CD4-positive, alpha-beta T cell (primary cell): ENCODE results near the gene KIF21A. TPM values are rescaled to one million over a fixed set of nuclear protein-coding genes. Genes with fewer than 3 reads are reported as not detected.
"Not testable (repeated sequence)": the region's sequence is repeated elsewhere in the genome, so short reads cannot be mapped to it uniquely, and the experiment has no call there.

Experiments used
- ATAC-seq: fragments of 200-7000 bp; cut with Tn5 transposase; one replicate; pipeline ENCODE4 v1.10.0; 2022; ENCODE audit warnings: mild to moderate bottlenecking; ENCODE audit not compliant: poor library complexity
- CTCF ChIA-PET: fragments of 350-600 bp; sonication (Branson Sonifier 250); formaldehyde crosslinking; loops from one replicate; lab custom pipeline; 2021; ENCODE audit warnings: antibody characterized with exemption, inconsistent platforms; lab: Charles Lee
- POLR2A ChIA-PET: fragments of 350-600 bp; sonication (Branson Sonifier 250); formaldehyde crosslinking; loops from one replicate; lab custom pipeline; 2021; ENCODE audit warnings: antibody characterized with exemption, inconsistent platforms; lab: Charles Lee
- DNase-seq, 14 experiments: peaks; one replicate each; pipeline ENCODE4 v3.0.0-alpha.2; 2013 to 2020; ENCODE audit warnings: mixed read lengths in 2 of 14
- H3K27ac ChIP-seq, 2 donors: one replicate each; pipeline versions ENCODE4 v1.5.1 to v1.7.0; 2013; ENCODE audit warnings: low read length in 2 of 2, low read depth in 1 of 2, mild to moderate bottlenecking in 1 of 2
- H3K27me3 ChIP-seq, 2 experiments: 1 replicate in 1 of 2; 2 replicates in 1 of 2; pipeline versions ENCODE4 v1.6.1 to v1.7.0; 2013; ENCODE audit warnings: low read length in 2 of 2, control low read depth in 1 of 2, mild to moderate bottlenecking in 1 of 2, moderate library complexity in 1 of 2; ENCODE audit not compliant: insufficient read depth in 2 of 2, control insufficient read depth in 1 of 2
- H3K36me3 ChIP-seq: one replicate; pipeline ENCODE4 v1.6.1; 2013; ENCODE audit warnings: low read length, control low read depth; ENCODE audit not compliant: insufficient read depth
- H3K4me1 ChIP-seq: one replicate; pipeline ENCODE4 v1.6.1; 2013; ENCODE audit warnings: low read length, control low read depth; ENCODE audit not compliant: insufficient read depth
- H3K4me3 ChIP-seq: one replicate; pipeline ENCODE4 v1.5.1; 2013; ENCODE audit warnings: mild to moderate bottlenecking, low read length, moderate library complexity
- H3K9me3 ChIP-seq, 2 experiments: 1 replicate in 1 of 2; 2 replicates in 1 of 2; pipeline versions ENCODE4 v1.6.1 to v1.7.0; 2013; ENCODE audit warnings: low read length in 2 of 2, mild to moderate bottlenecking in 2 of 2, control low read depth in 1 of 2, moderate library complexity in 1 of 2; ENCODE audit not compliant: control insufficient read depth in 1 of 2, insufficient read depth in 1 of 2
- H3K27ac Mint-ChIP-seq: one replicate; pipeline ENCODE4 v1.8.0; 2020; ENCODE audit warnings: mixed read lengths
- H3K27me3 Mint-ChIP-seq: one replicate; pipeline ENCODE4 v1.8.0; 2021; ENCODE audit warnings: mixed read lengths
- H3K36me3 Mint-ChIP-seq: one replicate; pipeline ENCODE4 v1.8.0; 2021; ENCODE audit warnings: low read depth, mixed read lengths
- H3K4me1 Mint-ChIP-seq: one replicate; pipeline ENCODE4 v1.8.0; 2021; ENCODE audit warnings: low read depth, mixed read lengths
- H3K4me3 Mint-ChIP-seq: one replicate; pipeline ENCODE4 v1.8.0; 2020; ENCODE audit warnings: mild to moderate bottlenecking, mixed read lengths
- H3K9me3 Mint-ChIP-seq: one replicate; pipeline ENCODE4 v1.8.0; 2020; ENCODE audit warnings: mixed read lengths
- CTCF ChIP-seq: fragments of 200-600 bp; IDR thresholded peaks from one replicate; pipeline ENCODE4 v1.8.0; 2022; ENCODE audit warnings: antibody characterized with exemption, mild to moderate bottlenecking
- intact Hi-C, 2 experiments: fragments of 100-400 bp; cut with DNase I in 1 of 2; cut with micrococcal nuclease in 1 of 2; formaldehyde crosslinking; loops; one replicate each; pipeline versions ENCODE4 v1.15.1 to v1.9.0; 2023 to 2025; cut with DNase I, micrococcal nuclease
- total RNA-seq, 174 experiments: library from RNA in 2 of 174; stranded (reverse) in 2 of 174; gene quantifications; one replicate each; pipeline ENCODE4 v1.2.3 and lab custom pipeline; 2021 to 2026

Gene KIF21A
- total RNA-seq, 2 experiments from 2014 or later = 3.2 to 3.4 TPM

GRCh38 chr12:39483042-39483441 lies 40.1 kb upstream of the KIF21A start:
- H3K27me3 Mint-ChIP-seq = no peaks in the 10 kb centered on the region
- ChIA-PET POLR2A (no interaction called here), CTCF (no interaction called here)
- no peaks in the 10 kb centered on the region for H3K9me3 Mint-ChIP-seq
- intact Hi-C loops = no loop called here
- Histone ChIP-seq H3K27ac (no peak overlapping the region), H3K9me3 (no peaks in the 10 kb centered on the region), H3K4me3 (no peak overlapping the region), H3K36me3 (no peaks in the 10 kb centered on the region), H3K4me1 (no peaks in the 10 kb centered on the region), H3K27me3 (no peaks in the 10 kb centered on the region)
- ATAC-seq (no peak), DNase-seq (no peak)
- TF ChIP-seq CTCF = no peak
- H3K4me3 Mint-ChIP-seq = no peak overlapping the region
- no peaks in the 10 kb centered on the region for H3K4me1 Mint-ChIP-seq
- no peaks in the 10 kb centered on the region for H3K36me3 Mint-ChIP-seq
- no peak overlapping the region for H3K27ac Mint-ChIP-seq

- peaks cover 4% of the 10 kb centered on the region for H3K36me3 Mint-ChIP-seq
- Histone ChIP-seq H3K36me3 (no peaks in the 10 kb centered on the region), H3K9me3 (no peaks in the 10 kb centered on the region), H3K27ac (no peak overlapping the region), H3K4me3 (no peak overlapping the region), H3K4me1 (no peaks in the 10 kb centered on the region), H3K27me3 (no peaks in the 10 kb centered on the region)
- no peak for ATAC-seq
- POLR2A ChIA-PET = no interaction called here
- no peak overlapping the region for H3K27ac Mint-ChIP-seq
- no peak for TF ChIP-seq CTCF
- CTCF ChIA-PET = no interaction called here
- no peaks in the 10 kb centered on the region for H3K4me1 Mint-ChIP-seq
- H3K9me3 Mint-ChIP-seq = no peaks in the 10 kb centered on the region
- no peaks in the 10 kb centered on the region for H3K27me3 Mint-ChIP-seq
- intact Hi-C loops = no loop called here
- no peak for DNase-seq
- no peak overlapping the region for H3K4me3 Mint-ChIP-seq
These were observed 34.0 kb upstream of the KIF21A start for GRCh38 chr12:39476894-39477293.

GRCh38 chr12:39476121-39476520 lies 33.2 kb upstream of the KIF21A start:
- ATAC-seq (no peak), DNase-seq (no peak)
- no peak overlapping the region for H3K27ac ChIP-seq
- no peaks in the 10 kb centered on the region for H3K27me3 ChIP-seq
- H3K4me3 ChIP-seq = no peak overlapping the region
- intact Hi-C loops = no loop called here
- Mint-ChIP-seq H3K4me3 (no peak overlapping the region), H3K4me1 (no peaks in the 10 kb centered on the region), H3K36me3 (peaks cover 4% of the 10 kb centered on the region), H3K27ac (no peak overlapping the region), H3K9me3 (no peaks in the 10 kb centered on the region), H3K27me3 (no peaks in the 10 kb centered on the region)
- ChIA-PET POLR2A (no interaction called here), CTCF (no interaction called here)
- no peaks in the 10 kb centered on the region for H3K4me1 ChIP-seq
- no peaks in the 10 kb centered on the region for H3K9me3 ChIP-seq
- no peaks in the 10 kb centered on the region for H3K36me3 ChIP-seq
- no peak for TF ChIP-seq CTCF

- POLR2A ChIA-PET, H3K4me3 ChIP-seq, H3K4me3 Mint-ChIP-seq, H3K27me3 Mint-ChIP-seq, H3K27ac Mint-ChIP-seq, H3K36me3 Mint-ChIP-seq, H3K27ac ChIP-seq, H3K9me3 ChIP-seq, intact Hi-C loops, H3K27me3 ChIP-seq, ATAC-seq, H3K4me1 Mint-ChIP-seq, H3K4me1 ChIP-seq, CTCF ChIA-PET, H3K9me3 Mint-ChIP-seq, DNase-seq, H3K36me3 ChIP-seq: not testable (repeated sequence)
These were observed 32.2 kb upstream of the KIF21A start for GRCh38 chr12:39475136-39475535.
